OCI-LY3 (cell line): Measurements from ENCODE around the gene TMC6.

ENCODE experiments used
- H2AFZ ChIP-seq: fragments of 200-600, 300-600 bp; shearing (Covaris generic); 2 replicates; pipeline ENCODE4 v1.6.0; 2014; ENCODE audit warnings: antibody characterized with exemption, low read depth, low read length
- H3K27ac ChIP-seq: fragments of 200-600, 300-600 bp; sonication (generic); 2 replicates; pipeline ENCODE4 v1.5.1; 2014; ENCODE audit warnings: mild to moderate bottlenecking, low read length, moderate library complexity, mixed read lengths
- H3K27me3 ChIP-seq: fragments of 200-600, 300-600 bp; sonication (generic); 2 replicates; pipeline ENCODE4 v1.6.1; 2014; ENCODE audit warnings: low read depth, low read length, mixed read lengths
- H3K36me3 ChIP-seq: fragments of 200-600, 300-600 bp; sonication (generic); replicated peaks from 2 replicates; pipeline ENCODE3; 2014; ENCODE audit warnings: low read depth, low read length, mixed read lengths
- H3K4me1 ChIP-seq: fragments of 300-600, 200-600 bp; sonication (generic); 2 replicates; pipeline ENCODE4 v1.6.1; 2014; ENCODE audit warnings: low read length, mixed read lengths
- H3K4me2 ChIP-seq: fragments of 200-600, 300-600 bp; sonication (generic); 2 replicates; pipeline ENCODE4 v1.6.1; 2014; ENCODE audit warnings: low read length, mixed read lengths
- H3K4me3 ChIP-seq: fragments of 300-600, 200-600 bp; sonication (generic); 2 replicates; pipeline ENCODE4 v1.5.1; 2014; ENCODE audit warnings: antibody characterized with exemption, mild to moderate bottlenecking, low read length, moderate library complexity
- H3K79me2 ChIP-seq: fragments of 300-600, 200-600 bp; shearing (Covaris generic); 2 replicates; pipeline ENCODE4 v1.6.1; 2014; ENCODE audit warnings: mild to moderate bottlenecking, low read length, mixed read lengths
- H3K9ac ChIP-seq: fragments of 300-600, 200-600 bp; shearing (Covaris generic); 2 replicates; pipeline ENCODE4 v1.6.0; 2014; ENCODE audit warnings: mild to moderate bottlenecking, low read length, moderate library complexity
- H3K9me3 ChIP-seq: fragments of 200-600, 300-600 bp; shearing (Covaris generic); 2 replicates; pipeline ENCODE4 v1.6.1; 2014; ENCODE audit warnings: low read length, mixed read lengths; ENCODE audit not compliant: insufficient read depth
- H4K20me1 ChIP-seq: fragments of 200-600, 300-600 bp; sonication (generic); 2 replicates; pipeline ENCODE4 v1.6.1; 2016; ENCODE audit warnings: low read length, mixed read lengths; ENCODE audit not compliant: insufficient read depth
- EZH2phosphoT487 ChIP-seq: fragments of 200-600 bp; shearing (Covaris generic); IDR thresholded peaks from 2 replicates; pipeline ENCODE4 v1.6.1; 2018; ENCODE audit warnings: antibody characterized with exemption, mixed run types, low read depth
- TF ChIP-seq, protein P1 (sequence below): fragments of 200-600, 300-600 bp; sonication (generic); IDR thresholded peaks from 2 replicates; pipeline ENCODE4 v1.5.1; 2014; ENCODE audit warnings: antibody characterized with exemption, low read length, low read depth

TMC6 gene

GRCh38 chr17:78124081-78124835 is 4.3 kb downstream of the TMC6 start:
- peaks cover 30% of the 10 kb centered on the region for H3K79me2 ChIP-seq
- no peaks in the 10 kb centered on the region for H3K27me3 ChIP-seq
- H2AFZ ChIP-seq = no peak overlapping the region
- H3K4me2 ChIP-seq = peak overlapping the region; percentile 96
- peak overlapping the region; percentile 72 for H3K9ac ChIP-seq
- H3K27ac ChIP-seq = peak overlapping the region; percentile 74
- H3K4me1 ChIP-seq = peaks cover 55% of the 10 kb centered on the region
- H3K9me3 ChIP-seq = no peaks in the 10 kb centered on the region
- H4K20me1 ChIP-seq = peaks cover 15% of the 10 kb centered on the region
- TF ChIP-seq, protein P1, sequence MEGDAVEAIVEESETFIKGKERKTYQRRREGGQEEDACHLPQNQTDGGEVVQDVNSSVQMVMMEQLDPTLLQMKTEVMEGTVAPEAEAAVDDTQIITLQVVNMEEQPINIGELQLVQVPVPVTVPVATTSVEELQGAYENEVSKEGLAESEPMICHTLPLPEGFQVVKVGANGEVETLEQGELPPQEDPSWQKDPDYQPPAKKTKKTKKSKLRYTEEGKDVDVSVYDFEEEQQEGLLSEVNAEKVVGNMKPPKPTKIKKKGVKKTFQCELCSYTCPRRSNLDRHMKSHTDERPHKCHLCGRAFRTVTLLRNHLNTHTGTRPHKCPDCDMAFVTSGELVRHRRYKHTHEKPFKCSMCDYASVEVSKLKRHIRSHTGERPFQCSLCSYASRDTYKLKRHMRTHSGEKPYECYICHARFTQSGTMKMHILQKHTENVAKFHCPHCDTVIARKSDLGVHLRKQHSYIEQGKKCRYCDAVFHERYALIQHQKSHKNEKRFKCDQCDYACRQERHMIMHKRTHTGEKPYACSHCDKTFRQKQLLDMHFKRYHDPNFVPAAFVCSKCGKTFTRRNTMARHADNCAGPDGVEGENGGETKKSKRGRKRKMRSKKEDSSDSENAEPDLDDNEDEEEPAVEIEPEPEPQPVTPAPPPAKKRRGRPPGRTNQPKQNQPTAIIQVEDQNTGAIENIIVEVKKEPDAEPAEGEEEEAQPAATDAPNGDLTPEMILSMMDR = no peak
- TF ChIP-seq EZH2phosphoT487 = no peak
- H3K36me3 ChIP-seq = peaks cover 43% of the 10 kb centered on the region
- peak overlapping the region; percentile 91 for H3K4me3 ChIP-seq

DNA sequence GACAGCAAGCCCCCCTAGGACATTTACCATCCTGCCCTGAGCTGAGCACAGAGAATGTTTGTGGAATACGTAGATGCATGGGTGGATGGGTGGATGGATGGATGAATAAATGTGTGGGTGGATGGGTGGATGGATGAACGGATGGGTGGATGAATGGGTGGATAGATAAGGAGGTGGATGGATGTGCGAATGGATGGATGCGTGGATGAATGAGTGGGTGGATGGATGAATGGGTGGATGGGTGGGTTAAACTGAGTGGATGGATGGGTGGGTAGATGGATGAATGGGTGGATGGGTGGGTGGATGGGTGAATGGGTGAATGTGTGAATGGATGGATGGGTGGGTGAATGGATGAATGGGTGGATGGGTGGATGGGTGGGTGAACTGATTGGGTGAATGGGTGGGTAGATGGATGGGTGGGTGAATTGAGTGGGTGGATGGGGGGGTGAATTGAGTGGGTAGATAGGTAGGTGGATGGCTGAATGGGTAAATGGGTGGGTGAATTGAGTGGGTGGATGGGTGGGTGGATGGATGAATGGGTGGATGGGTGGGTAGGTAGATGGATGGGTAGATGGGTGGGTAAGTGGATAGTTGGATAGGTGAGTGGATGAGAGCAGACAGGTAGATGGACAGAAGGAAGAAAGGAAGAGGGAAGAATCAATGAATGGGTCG is 5.2 kb downstream of the TMC6 start:
- Histone ChIP-seq H2AFZ (no peak overlapping the region), H3K4me3 (no peak overlapping the region), H3K4me1 (peaks cover 49% of the 10 kb centered on the region), H3K4me2 (no peak overlapping the region), H3K27ac (no peak overlapping the region), H4K20me1 (peaks cover 15% of the 10 kb centered on the region), H3K79me2 (peaks cover 29% of the 10 kb centered on the region), H3K36me3 (peaks cover 46% of the 10 kb centered on the region), H3K9ac (no peak overlapping the region), H3K9me3 (no peaks in the 10 kb centered on the region), H3K27me3 (no peaks in the 10 kb centered on the region)
- TF ChIP-seq, protein P1 = no peak

GRCh38 chr17:78122931-78123249 is 5.7 kb downstream of the TMC6 start:
- H4K20me1 ChIP-seq = peaks cover 15% of the 10 kb centered on the region
- peaks cover 48% of the 10 kb centered on the region for H3K36me3 ChIP-seq
- H3K79me2 ChIP-seq = peaks cover 25% of the 10 kb centered on the region
- H3K4me3 ChIP-seq = no peak overlapping the region
- no peak for TF ChIP-seq EZH2phosphoT487
- TF ChIP-seq, protein P1 = no peak
- no peaks in the 10 kb centered on the region for H3K9me3 ChIP-seq
- H3K4me2 ChIP-seq = no peak overlapping the region
- peaks cover 49% of the 10 kb centered on the region for H3K4me1 ChIP-seq
- no peak overlapping the region for H3K9ac ChIP-seq
- H2AFZ ChIP-seq = no peak overlapping the region
- H3K27me3 ChIP-seq = no peaks in the 10 kb centered on the region
- H3K27ac ChIP-seq = no peak overlapping the region

DNA sequence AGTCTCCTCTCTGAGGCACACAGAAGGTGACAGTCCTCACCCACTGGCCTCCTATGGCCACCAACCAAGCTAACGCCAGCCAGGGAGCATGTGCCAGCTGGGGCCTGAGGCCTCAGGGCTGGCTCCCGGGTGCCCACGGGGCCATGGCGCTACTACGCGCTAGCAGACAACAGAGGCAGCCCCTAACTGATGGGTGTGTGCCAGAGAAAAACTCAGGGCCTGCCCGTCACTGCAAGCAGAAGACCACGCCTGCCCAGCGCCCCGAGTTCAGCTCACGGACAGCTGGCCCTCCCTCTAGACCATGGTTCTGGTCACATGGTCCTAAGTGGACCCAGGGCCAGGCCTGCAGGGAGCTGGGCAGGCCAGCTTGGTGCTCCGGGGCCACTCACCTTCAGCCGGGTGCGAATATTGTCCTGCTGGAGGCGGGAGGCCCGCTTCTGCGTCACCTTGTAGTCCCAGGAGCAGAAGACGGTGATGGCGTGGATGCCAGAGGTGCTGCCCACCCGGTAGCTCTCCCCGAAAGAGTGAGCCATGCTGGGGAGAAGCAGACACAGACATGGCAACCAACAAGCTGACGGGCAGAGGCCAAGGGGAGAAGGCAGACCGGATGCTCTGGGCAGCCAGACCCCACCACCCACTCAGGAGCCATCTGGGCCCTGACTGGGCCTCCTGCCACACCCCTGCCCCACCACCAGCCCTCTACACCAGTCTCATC is 6.2 kb downstream of the TMC6 start:
- Histone ChIP-seq H3K27ac (no peak overlapping the region), H3K4me1 (peaks cover 48% of the 10 kb centered on the region), H3K4me2 (peak overlapping the region; percentile 12; the same call in 1 of the 2 replicates), H3K4me3 (no peak overlapping the region), H3K79me2 (peaks cover 20% of the 10 kb centered on the region), H3K9ac (no peak overlapping the region), H4K20me1 (peaks cover 15% of the 10 kb centered on the region), H3K27me3 (no peaks in the 10 kb centered on the region), H3K36me3 (peaks cover 51% of the 10 kb centered on the region), H3K9me3 (no peaks in the 10 kb centered on the region), H2AFZ (no peak overlapping the region)
- TF ChIP-seq EZH2phosphoT487 = no peak
- TF ChIP-seq, protein P1 = no peak
